GM19452 (cell line): Measurements from ENCODE around the gene PIP5K1C.

ENCODE experiments used
- ATAC-seq: cut with Tn5 transposase; IDR thresholded peaks from one replicate; pipeline ENCODE4 v1.9.1; 2021; ENCODE audit not compliant: unreplicated experiment

Gene PIP5K1C

DNA sequence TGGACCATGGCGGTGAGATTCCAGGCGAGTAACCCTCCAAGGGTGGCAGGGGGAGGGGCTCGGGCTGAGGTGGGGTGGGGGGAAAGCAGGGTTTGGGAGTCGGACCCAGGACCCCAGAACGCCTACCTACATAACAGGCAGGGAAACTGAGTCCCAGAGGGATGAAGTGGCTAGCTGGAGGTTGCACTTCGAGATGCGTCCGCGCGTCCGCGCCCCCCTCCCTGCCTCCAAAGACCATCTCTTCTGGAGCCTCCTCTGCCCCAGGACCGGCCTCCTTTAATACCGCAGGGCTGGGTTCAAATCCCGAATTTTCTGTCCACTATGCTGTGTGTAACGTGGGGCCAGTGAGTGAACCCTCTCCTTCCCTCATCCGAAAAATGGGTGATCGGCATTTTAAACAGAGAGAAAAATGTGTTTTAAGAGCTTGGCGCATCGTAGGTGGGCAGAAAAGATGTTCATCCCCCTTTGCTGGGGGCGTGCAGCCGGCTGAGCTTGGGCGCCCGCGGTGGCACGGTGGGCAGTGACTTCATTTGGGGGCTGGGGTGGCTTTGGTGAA is 21.7 kb upstream of the PIP5K1C start:
- ATAC-seq: no peak

DNA sequence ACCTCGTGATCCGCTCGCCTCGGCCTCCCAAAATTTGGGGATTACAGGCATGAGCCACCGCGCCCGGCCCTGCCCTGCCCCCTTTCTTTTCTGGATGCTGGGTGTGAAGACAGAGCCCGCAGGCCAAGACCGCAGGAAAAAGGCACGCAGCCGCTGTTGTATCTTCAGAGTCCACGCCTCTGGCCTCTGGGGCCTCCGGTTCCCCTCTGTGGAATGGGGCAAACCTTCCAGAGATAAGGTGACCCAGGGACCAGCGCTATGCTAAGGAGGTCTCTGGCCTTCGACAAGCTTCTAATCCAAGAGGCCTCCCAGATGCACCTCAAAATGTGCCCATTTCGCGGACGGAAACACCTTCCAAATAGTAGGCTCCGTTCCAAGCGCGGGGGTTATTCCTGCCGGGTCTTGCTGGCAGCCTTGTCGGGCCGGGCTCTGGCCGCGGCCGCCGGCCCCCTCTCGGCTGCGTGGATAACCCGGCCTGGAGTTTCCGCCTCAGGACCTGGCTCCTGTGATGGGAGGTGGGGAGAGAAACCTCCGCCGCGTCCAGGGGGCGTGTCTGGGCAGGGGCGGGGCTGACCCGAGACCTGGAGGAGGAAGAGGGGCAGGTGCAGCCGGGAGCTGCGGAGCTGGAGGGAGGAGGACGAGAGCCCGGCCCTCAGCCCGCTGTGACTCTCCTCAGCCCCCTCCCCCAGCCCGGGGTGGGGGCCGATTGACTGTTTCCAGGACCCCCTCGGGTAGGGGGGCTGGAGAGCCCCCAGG is 21.0 kb upstream of the PIP5K1C start:
- ATAC-seq: no peak

GRCh38 chr19:3720349-3720917 is 20.2 kb upstream of the PIP5K1C start:
- no peak for ATAC-seq

DNA sequence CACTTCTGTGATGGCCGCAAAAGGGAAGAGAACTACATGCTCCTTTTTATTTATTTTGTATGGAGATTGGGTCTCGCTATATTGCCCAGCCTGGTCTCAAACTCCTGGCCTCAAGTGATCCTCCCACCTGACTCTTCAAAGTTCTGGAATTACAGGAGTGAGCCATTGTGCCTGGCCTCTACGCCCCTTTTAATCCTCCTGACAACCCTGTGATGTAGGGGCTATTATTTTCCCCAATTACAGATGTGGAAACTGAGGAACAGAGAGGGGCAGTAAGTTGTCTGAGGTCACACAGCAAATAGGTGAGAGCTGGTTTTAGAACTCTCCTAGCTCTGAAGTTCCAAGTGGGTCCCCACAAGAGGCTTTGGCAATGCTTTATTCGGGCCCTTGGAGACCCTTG is 19.6 kb upstream of the PIP5K1C start:
- ATAC-seq: no peak

- no peak for ATAC-seq
These were observed 15.9 kb upstream of the PIP5K1C start for GRCh38 chr19:3716147-3716668.

DNA sequence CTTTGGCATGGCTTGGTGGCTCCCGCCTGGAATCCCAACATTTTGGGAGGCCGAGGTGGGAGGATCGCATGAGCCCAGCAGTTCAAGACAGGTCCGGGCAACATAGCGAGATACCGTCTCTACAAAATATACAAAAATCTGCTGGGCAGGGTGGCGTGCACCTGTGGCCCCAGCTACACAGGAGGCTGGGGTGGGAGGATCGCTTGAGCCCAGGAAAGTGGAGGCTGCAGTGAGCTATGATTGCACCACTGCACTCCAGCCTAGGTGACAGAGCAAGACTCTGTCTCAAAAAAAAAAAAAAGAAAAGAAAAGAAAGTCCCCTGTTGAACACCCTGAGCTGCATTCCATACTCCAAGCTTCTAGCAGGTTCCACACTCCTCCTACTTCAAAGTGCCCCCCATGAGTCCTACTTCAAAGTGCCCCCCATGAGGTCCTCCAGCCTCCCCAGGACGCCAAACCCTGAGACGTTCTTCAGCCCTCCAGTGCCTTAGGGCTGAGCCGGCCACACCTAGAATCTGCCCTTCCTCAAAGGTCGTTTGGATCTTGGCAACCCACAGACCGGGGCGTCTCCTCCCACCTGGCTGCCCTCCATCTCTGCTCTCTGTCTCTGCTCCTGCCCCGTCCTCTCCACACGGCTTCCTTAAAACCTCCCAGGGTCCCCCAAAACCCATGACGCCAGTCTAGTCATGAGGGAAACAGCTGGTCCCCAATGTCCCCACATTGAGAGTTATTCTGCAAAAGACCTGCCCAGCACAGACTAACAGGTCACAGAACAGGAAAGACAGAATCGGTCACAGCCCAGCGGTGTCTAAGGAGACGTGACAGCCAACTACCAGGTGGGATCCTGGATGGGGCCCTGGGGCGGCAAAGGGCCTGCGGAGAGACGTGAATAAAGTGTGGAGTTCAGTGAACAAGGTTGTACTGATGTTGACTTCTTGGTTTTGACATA is 12.7 kb upstream of the PIP5K1C start:
- no peak for ATAC-seq

DNA sequence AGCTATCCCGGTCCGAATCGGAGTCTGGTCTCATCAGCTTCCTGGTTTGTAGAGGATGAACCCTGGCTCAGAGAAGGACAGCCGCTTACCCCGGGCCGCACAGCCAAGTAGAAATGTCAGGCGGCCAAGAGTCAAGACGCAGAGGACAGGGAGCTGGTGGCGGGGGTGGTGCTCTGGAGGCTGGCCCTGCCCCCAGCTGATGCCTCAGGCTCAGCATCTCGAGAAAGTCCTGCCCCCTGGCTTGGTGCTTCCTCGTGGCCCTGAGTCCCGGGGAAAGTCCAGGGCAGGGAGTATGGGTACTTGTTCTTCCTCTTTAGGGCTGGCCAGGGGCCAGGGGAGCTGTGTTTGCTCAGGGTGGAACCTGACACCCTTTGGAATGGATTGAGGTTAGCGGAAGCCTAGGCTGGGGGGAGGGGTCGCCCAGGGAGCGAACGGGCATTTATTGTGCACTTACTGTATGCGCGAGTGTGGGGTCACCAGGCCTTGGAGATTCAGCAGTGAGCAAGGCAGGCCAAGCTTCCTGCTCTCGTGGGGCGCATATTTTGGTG is 10.1 kb upstream of the PIP5K1C start:
- ATAC-seq: no peak

- no peak for ATAC-seq
These were observed 8.1 kb upstream of the PIP5K1C start, which contains the start of gene TJP3 for GRCh38 chr19:3708207-3708931. TSS of gene TJP3 (plus strand) at chr19:3708384. CDS start at chr19:3728433, 20,049 bp downstream.

DNA sequence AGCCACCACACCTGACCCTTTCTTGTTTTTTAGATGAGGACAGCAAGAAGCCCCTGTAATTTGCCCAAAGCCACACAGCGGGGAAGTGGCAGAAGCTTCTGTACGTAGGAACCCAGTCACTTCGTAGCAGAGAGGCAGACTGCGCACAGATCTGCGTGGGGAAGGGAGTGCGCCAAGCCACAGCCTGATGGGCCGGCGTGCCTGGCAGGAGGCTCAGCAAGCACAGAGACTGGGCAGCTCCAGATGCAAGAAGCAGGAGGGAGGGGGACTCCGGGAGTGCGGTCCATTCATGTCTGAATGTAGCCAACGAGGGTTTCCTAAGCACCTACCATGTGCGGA is 7.6 kb upstream of the PIP5K1C start:
- ATAC-seq: no peak

DNA sequence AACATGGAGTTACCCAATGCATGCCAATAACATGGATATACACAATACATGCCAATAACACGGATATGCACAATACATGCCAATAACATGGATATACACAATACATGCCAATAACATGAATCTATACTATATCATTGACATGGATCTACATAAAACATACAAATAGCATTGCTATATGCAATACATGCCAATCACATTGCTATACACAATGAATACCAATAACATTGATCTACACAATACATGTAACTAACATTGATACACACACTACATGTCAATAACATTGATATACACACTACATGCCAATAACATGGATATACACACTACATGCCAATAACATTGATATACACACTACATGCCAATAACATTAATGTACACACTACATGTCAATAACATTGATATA is 932 bp upstream of the PIP5K1C start:
- ATAC-seq: no peak

DNA sequence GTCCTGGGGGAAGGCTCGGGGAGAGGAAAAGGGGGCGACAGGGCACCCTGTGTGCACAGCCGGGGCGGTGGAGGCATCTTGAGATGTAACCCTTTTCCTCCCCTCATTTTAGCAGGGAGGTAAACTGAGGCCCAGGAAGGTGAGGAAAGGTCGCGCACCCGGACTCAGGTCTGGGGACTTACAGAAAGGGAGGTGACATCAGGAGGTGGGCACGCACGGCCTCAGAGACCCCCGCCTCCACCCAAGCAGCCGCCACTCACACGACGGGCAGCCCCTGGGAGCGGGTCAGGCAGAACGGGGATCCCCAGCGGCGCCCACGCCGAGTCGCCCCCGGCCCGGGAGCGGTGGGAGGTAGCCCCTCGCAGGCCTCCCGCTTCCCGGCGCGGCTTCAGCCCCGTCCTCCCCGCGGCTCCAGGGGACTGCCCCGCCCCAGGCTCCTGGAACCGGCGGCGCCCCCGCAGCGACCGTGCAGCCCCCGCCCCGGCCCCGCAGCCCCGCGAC is 477 bp downstream of the PIP5K1C start:
- ATAC-seq: peak; percentile 14

DNA sequence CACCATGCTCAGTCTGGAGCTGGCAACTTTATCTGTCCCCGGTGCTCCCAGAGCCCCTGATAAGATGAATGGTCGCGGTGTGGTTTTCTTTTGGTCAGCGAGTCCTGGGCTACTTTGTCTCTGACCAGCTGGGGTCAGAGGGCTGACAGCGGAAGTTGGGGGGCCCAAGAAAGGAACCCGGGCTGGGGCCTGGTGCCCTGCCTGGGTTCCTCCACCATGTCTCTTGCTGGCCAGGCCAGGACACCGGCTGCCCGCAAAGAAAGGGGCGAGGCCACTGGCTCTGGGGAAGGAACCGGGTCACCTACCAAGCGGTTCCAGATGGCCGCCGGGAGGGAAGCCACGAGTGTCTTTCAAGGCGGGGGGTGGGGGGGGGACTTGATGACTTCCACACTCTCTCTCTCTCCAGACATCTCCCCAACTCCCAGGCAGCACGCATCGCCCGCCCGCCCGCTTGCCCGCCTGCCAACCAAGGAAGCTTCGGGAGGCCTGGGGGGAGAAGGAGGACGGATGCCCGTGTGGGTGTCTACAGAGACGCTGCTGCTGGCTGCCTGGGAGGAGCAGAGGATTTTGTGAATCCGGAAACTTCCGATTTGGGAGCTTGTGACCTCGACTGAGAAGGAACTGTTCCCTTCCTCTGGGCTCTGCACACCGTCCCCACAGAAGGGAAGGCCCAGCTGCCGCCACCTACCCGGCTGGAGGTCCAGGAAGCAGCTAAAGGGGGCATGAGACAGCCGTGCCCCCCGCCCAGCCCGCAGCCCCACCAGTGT is 1.1 kb downstream of the PIP5K1C start:
- peak; percentile 5 for ATAC-seq

GRCh38 chr19:3698386-3698950 is 1.8 kb downstream of the PIP5K1C start:
- ATAC-seq: no peak

DNA sequence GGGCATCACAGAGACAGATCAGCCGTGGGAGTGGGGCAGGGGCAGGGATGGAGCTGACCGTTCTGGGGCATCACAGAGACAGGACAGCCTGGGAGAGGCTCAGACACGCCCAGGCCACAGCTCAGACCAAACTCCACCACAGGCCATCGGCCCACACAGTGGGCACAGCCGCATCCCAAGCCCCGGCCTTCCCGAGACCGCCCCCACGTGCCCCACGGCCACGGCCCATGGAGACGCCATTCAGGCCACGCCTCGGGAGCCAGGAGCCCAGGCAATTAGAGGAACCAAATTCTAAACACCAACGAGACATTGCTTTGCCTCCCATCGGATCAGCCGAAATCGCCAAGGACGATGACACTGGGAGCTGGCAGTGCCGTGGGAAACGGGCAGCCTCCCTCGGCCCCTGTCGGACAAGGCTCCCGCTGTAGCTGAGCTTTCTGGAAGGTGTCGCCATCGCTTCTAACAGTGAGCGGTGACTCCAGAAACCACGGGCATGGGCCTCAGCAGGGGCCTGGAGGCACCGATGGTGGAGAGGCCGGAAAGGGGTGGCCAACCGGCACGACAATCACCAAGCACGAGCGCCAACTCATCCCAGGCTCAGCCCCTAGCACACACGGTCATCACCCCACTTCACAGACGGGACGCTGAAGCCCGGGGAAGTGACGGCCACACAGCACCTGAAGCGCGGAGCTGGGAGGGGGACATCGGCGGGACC is 2.4 kb downstream of the PIP5K1C start:
- ATAC-seq: no peak

DNA sequence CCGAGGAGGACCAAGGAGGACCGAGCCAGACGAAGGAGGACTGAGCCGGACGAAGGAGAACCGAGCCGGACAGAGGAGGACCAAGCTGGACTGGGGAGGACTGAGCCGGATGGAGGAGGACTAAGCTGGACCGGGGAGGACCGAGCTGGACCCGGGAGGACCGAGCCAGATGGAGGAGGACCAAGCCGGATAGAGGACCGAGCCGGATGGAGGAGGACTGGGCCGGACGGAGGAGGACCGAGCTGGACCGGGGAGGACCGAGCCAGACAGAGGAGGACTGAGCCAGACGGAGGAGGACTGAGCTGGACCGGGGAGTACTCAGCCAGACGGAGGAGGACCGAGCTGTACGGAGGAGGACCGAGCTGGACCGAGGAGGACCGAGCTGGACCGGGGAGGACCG is 3.2 kb downstream of the PIP5K1C start:
- no peak for ATAC-seq

DNA sequence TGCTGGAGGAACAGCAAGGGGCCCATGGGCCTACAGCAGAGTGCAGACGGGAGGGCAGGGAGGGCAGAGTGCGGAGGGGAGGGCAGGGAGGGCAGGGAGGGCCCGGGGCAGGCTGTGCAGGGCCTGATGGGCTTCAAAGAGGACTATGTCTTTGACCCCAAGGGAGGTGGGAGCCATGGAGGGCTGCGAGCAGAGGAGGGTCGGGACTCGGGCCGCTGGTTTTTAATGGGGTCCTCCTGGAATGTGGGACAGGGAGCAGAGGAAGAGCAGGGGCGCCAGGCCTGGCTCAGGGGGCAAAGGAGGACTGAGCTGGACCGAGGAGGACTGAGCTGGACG is 3.6 kb downstream of the PIP5K1C start:
- no peak for ATAC-seq

DNA sequence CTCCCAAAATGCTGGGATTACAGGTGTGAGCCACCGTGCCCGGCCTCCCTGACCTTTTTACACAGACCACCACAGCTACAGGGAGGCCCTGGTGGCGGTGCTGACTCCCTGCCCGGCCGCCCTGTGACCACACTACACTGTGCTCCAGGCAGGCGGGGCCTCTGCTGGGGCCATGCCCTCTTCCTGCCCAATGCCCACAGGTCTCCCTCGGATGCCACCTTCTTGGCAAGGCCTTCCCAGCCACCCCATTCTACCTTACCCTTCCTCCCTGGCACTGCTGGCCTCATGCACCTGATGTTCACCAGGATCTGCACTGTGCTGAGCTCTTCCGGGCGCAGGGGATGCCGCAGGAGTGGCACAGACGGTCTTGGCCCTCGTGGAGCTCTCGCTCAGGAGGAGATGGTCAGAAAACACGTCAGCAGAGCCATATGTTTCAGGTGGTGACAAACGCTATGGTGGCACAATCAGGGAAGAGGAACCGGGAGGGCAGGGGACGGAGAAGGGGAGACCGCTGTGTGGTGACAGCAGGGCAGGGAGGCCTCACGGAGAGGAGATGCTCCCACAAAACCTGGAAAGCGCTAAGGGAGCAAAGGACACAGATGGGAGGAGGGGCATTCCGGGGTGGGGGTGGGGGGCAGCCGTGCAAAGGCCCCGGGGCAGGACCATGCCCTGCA is 4.1 kb downstream of the PIP5K1C start:
- no peak for ATAC-seq

DNA sequence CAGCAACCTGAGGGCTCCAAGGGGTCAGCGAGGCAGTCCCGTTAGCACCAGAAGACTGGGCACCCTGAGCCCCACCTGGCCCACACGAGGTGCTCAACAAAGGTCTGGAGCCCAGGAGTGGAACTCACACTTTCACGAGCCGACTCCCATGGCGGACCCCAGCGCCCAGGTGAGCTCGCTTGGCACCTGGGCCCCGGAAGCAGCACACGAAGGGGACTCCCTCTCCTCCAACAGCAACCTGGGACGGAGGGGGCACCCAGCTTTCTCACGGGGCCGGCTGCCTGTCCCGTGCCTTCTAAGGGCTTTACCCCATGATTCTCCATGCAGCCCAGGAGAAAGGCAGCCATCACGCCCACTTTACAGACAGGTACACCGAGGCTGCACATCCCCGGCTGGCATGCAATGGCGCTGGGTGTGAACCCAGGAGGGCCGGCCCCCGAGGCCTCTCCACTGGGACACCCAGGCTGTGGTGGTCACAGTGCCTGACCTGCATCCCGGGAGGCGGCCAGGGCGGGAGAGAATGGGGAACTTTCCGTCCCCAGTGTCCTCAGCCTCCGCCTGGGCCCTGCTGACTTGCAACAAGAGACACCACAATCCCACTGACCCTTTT is 5.0 kb downstream of the PIP5K1C start:
- ATAC-seq: no peak
